HG03520 (cell line): ENCODE measurements around the gene ERGIC3.
"Not testable (repeated sequence)": the region's sequence is repeated elsewhere in the genome, so short reads cannot be mapped to it uniquely, and the experiment has no call there.

Experiments
- ATAC-seq: cut with Tn5 transposase; IDR thresholded peaks from one replicate; pipeline ENCODE4 v1.9.1; 2021; ENCODE audit warnings: mild to moderate bottlenecking, moderate library complexity; ENCODE audit not compliant: unreplicated experiment

The ERGIC3 gene

GRCh38 chr20:35517125-35517524 lies 24.8 kb upstream of the ERGIC3 start:
- ATAC-seq = no peak

DNA sequence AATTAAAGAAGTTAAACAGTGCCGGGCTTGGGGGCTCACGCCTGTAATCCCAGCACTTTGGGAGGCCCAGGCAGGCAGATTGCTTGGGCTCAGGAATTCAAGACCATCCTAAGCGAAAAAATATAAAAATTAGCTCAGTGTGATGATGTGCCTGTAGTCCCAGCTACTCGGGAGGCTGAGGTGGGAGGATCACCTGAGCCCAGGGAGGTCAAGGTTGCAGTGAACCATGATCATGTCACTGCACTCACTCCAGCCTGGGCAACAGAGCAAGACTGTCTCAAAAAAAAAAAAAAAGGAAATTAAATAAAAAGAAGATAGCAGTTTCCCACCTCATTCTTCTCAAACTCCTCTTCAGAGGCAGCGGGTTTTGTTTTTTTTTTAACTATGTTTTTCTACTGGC lies 24.1 kb upstream of the ERGIC3 start:
- ATAC-seq = not testable (repeated sequence)

DNA sequence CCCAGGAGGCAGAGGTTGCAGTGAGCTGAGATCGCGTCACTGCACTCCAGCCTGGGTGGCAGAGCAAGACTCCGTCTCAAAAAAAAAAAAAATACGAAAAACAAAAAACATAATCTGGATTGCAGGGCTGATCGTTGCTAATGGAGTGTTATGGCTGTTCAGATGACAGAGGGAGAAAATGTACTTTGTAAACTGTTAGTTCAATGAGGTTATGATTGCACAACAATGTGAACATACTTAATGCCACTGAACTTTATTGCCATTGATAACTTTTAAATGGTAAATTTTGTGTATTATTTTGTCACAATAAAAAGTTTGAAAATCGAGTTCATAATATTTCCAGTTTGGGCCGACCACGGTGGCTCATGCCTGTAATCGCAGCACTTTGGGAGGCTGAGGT lies 22.9 kb upstream of the ERGIC3 start:
- ATAC-seq = no peak

DNA sequence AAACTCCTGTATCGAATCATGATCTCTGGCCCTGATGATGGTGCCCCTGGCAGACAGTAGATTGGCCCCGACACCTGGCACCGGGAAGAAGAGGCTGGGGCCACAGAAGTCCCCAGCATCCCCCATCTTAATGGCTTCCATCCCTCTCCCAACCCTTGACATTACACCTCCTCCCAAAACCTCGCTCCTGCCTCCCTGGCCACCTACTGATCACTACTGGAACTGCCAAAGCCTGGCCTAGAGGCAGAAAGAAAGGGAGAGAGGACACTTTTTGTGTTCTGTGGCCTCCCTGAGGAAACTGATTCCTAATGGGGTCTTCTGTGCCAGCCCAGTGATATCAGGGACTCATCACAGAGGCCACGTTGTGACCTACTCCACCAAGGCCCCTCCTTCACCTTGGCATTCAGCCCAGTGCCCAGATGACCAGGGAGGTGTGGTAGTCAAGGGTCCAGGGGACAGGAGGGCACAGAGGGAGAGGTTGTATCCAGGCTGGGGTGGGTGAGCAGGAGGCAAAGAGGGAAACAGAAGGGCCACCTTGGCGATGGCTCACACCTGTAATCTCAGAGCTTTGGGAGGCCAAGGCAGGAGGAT lies 18.5 kb upstream of the ERGIC3 start:
- no peak for ATAC-seq

GRCh38 chr20:35525639-35526038 lies 16.2 kb upstream of the ERGIC3 start:
- ATAC-seq = no peak

DNA sequence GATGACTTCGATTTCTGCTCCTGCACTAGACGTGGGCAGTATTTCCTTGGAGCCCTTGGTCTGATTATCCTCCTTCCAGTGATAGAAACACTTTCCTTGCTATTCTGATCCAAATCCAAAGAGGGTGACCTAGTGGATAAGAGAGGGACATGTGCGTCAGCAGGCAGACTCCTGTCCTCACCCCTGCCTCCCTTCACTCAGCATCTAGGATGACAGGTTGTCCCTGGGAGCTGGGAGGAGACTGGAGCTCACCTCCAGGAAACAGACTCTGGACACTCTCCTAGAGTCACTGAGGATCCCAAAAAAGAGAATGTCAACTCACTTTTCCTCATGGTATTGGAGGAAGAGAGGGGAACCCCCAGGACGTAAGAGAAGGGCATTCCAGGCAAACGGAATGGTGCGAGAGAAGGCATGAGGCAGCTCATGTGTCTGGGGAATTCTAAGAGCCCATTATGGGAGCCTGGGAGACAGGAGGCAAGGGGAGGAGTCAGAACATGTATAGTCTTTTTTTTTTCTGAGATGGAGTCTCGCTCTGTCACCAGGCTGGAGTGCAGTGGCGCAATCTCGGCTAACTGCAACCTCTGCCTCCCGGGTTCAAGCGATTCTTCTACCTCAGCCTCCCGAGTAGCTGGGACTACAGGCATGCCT lies 14.6 kb upstream of the ERGIC3 start:
- ATAC-seq = no peak

DNA sequence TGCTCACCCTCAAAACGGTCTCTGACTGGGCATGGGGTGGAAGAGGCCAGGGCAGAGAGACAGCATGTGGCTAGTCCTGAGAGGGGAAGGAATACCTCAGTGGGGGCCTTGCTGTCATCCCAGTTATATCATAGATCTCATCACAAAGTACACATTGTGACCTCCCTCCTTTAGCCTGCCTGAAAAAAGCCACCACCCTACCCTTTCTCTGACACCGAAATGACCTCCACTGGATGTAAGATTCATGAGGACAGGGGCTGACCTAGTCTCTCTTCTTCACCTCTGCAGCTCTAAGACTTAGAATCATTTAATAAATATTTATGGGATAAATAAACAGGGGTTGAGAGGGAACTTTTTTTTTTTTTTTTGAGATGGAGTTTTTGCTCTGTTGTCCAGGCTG lies 12.3 kb upstream of the ERGIC3 start, which contains the start of gene C20orf173:
Gene C20orf173 (minus strand): TSS at position 101 of the 400 bp plus-strand sequence. CDS start 279 bp downstream, outside the sequence.
- ATAC-seq = no peak

GRCh38 chr20:35539756-35540212 lies 2.1 kb upstream of the ERGIC3 start:
- ATAC-seq = no peak

DNA sequence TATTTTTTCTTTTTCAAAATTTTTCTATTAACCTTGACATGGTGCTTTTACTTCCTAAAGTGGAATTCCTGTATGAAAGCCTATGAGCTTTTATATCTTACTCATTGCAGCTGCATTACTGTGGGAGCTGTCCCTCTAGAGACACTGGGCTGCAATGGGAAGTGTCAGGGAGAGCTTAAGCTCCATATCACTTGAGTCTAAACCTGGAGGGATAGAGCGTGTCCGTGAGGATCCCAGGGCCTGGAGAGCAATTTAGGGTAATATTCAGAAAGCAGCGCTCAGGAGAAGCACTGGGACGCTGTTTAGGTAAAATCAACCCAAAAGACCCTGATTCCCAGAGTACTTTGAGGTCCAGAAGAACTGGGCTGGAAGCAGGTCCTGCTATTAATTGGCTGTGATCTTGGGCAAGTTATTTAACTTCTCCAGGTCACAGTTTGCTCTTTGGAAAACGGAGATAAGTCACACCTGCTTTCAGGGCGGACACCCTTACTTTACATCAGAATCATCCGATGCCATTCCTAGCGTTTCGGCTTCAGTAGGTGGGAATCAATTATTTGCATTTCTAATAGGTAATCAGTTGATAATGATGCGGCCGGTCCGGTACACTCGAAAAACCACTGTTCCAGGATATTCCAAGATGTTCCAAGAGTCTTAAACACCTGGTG lies 628 bp upstream of the ERGIC3 start:
- ATAC-seq = no peak

- no peak for ATAC-seq
Observed at GRCh38 chr20:35542990-35543389, 1.1 kb downstream of the ERGIC3 start.

DNA sequence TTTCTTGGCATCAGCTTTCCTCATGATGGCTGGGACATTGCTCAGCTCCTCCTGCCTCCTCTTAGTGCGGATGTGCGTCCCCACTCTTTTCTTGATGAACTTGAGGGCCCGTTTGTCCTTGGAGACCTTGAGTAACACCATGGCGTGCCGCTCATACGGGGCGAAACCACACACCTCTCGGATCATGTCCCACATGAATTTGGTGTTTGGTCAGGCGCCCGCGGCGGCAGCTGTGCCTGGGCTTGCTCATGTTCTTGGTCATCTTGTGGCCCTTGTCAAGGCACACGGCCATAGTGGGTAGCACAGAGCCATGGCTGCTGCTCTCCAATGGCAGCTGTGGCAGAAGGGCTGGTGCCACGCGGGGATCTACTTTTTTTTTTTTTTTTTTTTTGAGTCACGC lies 2.6 kb downstream of the ERGIC3 start:
- ATAC-seq = no peak

GRCh38 chr20:35544941-35545340 lies 3.1 kb downstream of the ERGIC3 start:
- not testable (repeated sequence) for ATAC-seq

- no peak for ATAC-seq
Observed at GRCh38 chr20:35546127-35546526, 4.2 kb downstream of the ERGIC3 start.

GRCh38 chr20:35547329-35547728 lies 5.5 kb downstream of the ERGIC3 start:
- no peak for ATAC-seq

GRCh38 chr20:35551503-35551902 lies 9.6 kb downstream of the ERGIC3 start:
- ATAC-seq = no peak

DNA sequence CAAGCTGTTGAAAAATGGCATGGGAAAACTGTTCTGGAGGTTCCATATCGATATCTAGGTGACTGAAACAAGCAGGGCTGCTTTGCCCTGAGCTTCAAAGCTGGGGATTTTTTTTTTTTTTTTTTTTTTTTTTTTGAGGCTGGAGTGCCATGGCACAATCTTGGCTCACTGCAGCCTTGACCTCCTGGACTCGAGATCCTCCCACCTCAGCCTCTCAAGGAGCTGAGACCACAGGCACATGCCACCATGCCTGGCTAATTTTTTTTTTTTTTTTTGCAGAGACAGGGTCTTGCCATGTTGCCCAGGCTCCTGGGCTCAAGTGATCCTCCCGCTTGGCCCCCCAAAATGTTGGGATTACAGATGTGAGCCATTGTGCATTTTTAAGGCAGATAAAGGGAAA lies 11.0 kb downstream of the ERGIC3 start:
- no peak for ATAC-seq

DNA sequence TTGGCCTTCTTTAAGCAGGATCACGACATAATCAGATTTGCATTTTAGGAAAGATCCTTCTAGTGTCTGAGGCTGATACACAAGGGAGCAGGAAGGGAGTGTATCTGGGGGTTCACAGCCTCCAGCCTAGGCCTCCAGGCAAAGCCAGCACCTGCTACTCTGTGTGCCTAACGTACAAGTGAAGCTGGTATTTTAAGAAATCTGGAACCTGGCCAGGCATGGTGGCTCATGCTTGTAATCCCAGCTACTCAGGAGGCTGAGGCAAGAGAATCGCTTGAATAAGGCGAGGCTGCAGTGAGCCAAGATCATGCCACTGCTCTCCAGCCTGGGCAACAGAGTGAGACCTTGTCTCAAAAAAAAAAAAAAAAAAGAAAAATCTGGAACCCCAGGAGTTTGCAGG lies 13.6 kb downstream of the ERGIC3 start:
- not testable (repeated sequence) for ATAC-seq

GRCh38 chr20:35555951-35556645 lies 14.2 kb downstream of the ERGIC3 start:
- ATAC-seq = no peak

DNA sequence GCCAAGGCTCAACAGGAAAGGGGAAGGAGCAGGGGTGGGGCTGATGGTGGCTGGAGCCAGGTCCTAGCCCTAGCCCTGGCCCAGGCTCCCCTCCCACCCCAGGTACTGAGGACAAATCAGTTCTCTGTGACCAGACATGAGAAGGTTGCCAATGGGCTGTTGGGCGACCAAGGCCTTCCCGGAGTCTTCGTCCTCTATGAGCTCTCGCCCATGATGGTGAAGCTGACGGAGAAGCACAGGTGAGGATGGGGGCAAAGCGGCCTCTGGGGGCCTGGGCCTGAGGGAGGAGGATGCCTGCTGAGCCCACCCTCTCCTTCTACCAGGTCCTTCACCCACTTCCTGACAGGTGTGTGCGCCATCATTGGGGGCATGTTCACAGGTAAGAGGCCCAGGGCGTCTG lies 15.0 kb downstream of the ERGIC3 start:
- ATAC-seq = no peak

- no peak for ATAC-seq
Observed at GRCh38 chr20:35558451-35558850, 16.6 kb downstream of the ERGIC3 start.

GRCh38 chr20:35559042-35559693 lies 17.3 kb downstream of the ERGIC3 start:
- ATAC-seq = no peak
